WTC11 (cell line): Measurements from ENCODE around the gene CLIP3. TPM values are rescaled to one million over a fixed set of nuclear protein-coding genes. Genes with fewer than 3 reads are reported as not detected.
"Not testable (repeated sequence)": the region's sequence is repeated elsewhere in the genome, so short reads cannot be mapped to it uniquely, and the experiment has no call there.

ENCODE experiments used
- ATAC-seq: fragments of 200-7000 bp; cut with Tn5 transposase; 2 replicates; pipeline ENCODE4 v1.10.0; 2021; ENCODE audit warnings: mild to moderate bottlenecking, moderate library complexity
- CTCF ChIA-PET: fragments of 300-600 bp; sonication (Branson Sonifier 250); formaldehyde crosslinking; loops from one replicate; lab custom pipeline; 2021; ENCODE audit warnings: antibody characterized with exemption; lab: Charles Lee
- POLR2A ChIA-PET: fragments of 350-600 bp; sonication (Branson Sonifier 250); formaldehyde crosslinking; loops from one replicate; lab custom pipeline; 2021; ENCODE audit warnings: antibody characterized with exemption; lab: Charles Lee
- DNase-seq: peaks from one replicate; pipeline ENCODE4 v3.0.0; 2021; ENCODE audit warnings: low spot score
- H3K27ac Mint-ChIP-seq: 2 replicates; pipeline ENCODE4 v1.8.0; 2021; ENCODE audit warnings: mixed read lengths
- H3K27me3 Mint-ChIP-seq: 2 replicates; pipeline ENCODE4 v1.8.0; 2021; ENCODE audit warnings: low read depth, mild to moderate bottlenecking, moderate library complexity, mixed read lengths
- H3K36me3 Mint-ChIP-seq: 2 replicates; pipeline ENCODE4 v1.8.0; 2021; ENCODE audit warnings: mixed read lengths
- H3K4me1 Mint-ChIP-seq: 2 replicates; pipeline ENCODE4 v1.8.0; 2022; ENCODE audit warnings: mixed read lengths
- H3K4me3 Mint-ChIP-seq: 2 replicates; pipeline ENCODE4 v1.8.0; 2021; ENCODE audit warnings: mild to moderate bottlenecking, moderate library complexity, mixed read lengths
- H3K9me3 Mint-ChIP-seq: 2 replicates; pipeline ENCODE4 v1.8.0; 2021; ENCODE audit warnings: mixed read lengths
- ARID4B ChIP-seq: sonication (generic); formaldehyde crosslinking; IDR thresholded peaks from 2 replicates; pipeline ENCODE4 v1.8.0; 2023; ENCODE audit warnings: missing genetic modification reagents, mild to moderate bottlenecking, borderline replicate concordance
- CREM ChIP-seq: sonication (generic); formaldehyde crosslinking; IDR thresholded peaks from 2 replicates; pipeline ENCODE4 v1.8.1; 2022; ENCODE audit warnings: mild to moderate bottlenecking, missing genetic modification reagents, moderate library complexity
- ELF4 ChIP-seq: sonication (generic); formaldehyde crosslinking; IDR thresholded peaks from 2 replicates; pipeline ENCODE4 v1.8.1; 2022; ENCODE audit warnings: low read depth, mild to moderate bottlenecking, moderate library complexity, missing genetic modification reagents
- ESRRA ChIP-seq: sonication (generic); formaldehyde crosslinking; IDR thresholded peaks from 2 replicates; pipeline ENCODE4 v1.8.1; 2022; ENCODE audit warnings: mild to moderate bottlenecking, missing genetic modification reagents, borderline replicate concordance
- ETV6 ChIP-seq: sonication (generic); formaldehyde crosslinking; IDR thresholded peaks from 2 replicates; pipeline ENCODE4 v1.8.1; 2022; ENCODE audit warnings: mild to moderate bottlenecking, missing genetic modification reagents
- GRHL2 ChIP-seq: fragments of 250-450 bp; sonication (Bioruptor Pico); IDR thresholded peaks from 2 replicates; pipeline ENCODE4 v1.8.0; 2022; ENCODE audit warnings: mild to moderate bottlenecking, moderate library complexity; ENCODE audit not compliant: insufficient replicate concordance, severe bottlenecking
- JUN ChIP-seq: sonication (generic); formaldehyde crosslinking; IDR thresholded peaks from 2 replicates; pipeline ENCODE4 v1.8.0; 2023; ENCODE audit warnings: mild to moderate bottlenecking, missing genetic modification reagents
- NFATC4 ChIP-seq: fragments of 250-450 bp; sonication (Bioruptor Pico); IDR thresholded peaks from 2 replicates; pipeline ENCODE4 v1.9.0; 2021; ENCODE audit warnings: mild to moderate bottlenecking
- PRRX2 ChIP-seq: fragments of 250-450 bp; sonication (Bioruptor Pico); IDR thresholded peaks from 2 replicates; pipeline ENCODE4 v1.8.0; 2021; ENCODE audit warnings: mild to moderate bottlenecking
- SP1 ChIP-seq: sonication (generic); formaldehyde crosslinking; conservative IDR thresholded peaks from 2 replicates; pipeline ENCODE4 v1.8.1; 2022; ENCODE audit warnings: missing genetic modification reagents
- ZBTB21 ChIP-seq: sonication (generic); formaldehyde crosslinking; IDR thresholded peaks from 2 replicates; pipeline ENCODE4 v1.8.1; 2023; ENCODE audit warnings: mild to moderate bottlenecking, missing genetic modification reagents, borderline replicate concordance
- ZNF138 ChIP-seq: sonication (generic); formaldehyde crosslinking; conservative IDR thresholded peaks from 2 replicates; pipeline ENCODE4 v1.8.1; 2022; ENCODE audit warnings: mild to moderate bottlenecking, moderate library complexity, missing genetic modification reagents
- ZNF263 ChIP-seq: sonication (generic); formaldehyde crosslinking; IDR thresholded peaks from 2 replicates; pipeline ENCODE4 v1.8.1; 2022; ENCODE audit warnings: low read depth, mild to moderate bottlenecking, moderate library complexity, missing genetic modification reagents
- ZNF532 ChIP-seq: fragments of 250-450 bp; sonication (Bioruptor Pico); IDR thresholded peaks from 2 replicates; pipeline ENCODE4 v1.9.0; 2021; ENCODE audit warnings: mild to moderate bottlenecking, borderline replicate concordance
- total RNA-seq: library from RNA; stranded (reverse); gene quantifications from 3 replicates; pipeline ENCODE4 v1.2.3, GENCODE V29; 2021
- TF ChIP-seq, protein P1 (sequence below): sonication (generic); formaldehyde crosslinking; IDR thresholded peaks from 2 replicates; pipeline ENCODE4 v1.8.0; 2023; ENCODE audit warnings: mild to moderate bottlenecking, missing genetic modification reagents

Gene CLIP3
- total RNA-seq, 1 experiment from 2014 or later: 16.2 TPM

- TF ChIP-seq NFATC4 (CRISPR knock-in tag) (no peak), ELF4 (CRISPR knock-in tag) (no peak), ZBTB21 (CRISPR knock-in tag) (no peak), JUN (CRISPR knock-in tag) (no peak), PRRX2 (CRISPR knock-in tag) (no peak), ETV6 (CRISPR knock-in tag) (no peak), GRHL2 (no peak)
- TF ChIP-seq, all 79 proteins: peak for 0
Measured at GRCh38 chr19:36043952-36044351, 11.3 kb upstream of the CLIP3 start (continued).

GRCh38 chr19:36041831-36042230 is 9.2 kb upstream of the CLIP3 start:
- no peak overlapping the region for H3K27ac Mint-ChIP-seq
- CTCF ChIA-PET: interaction anchor here (0.7 to 1.4 kb wide), 5 partner anchors 10 to 189 kb away, joined by 4 to 11 read pairs (median 7); partner anchors contain the start of genes SYNE4 and THAP8
- no peaks in the 10 kb centered on the region for H3K36me3 Mint-ChIP-seq
- no peaks in the 10 kb centered on the region for H3K27me3 Mint-ChIP-seq
- no peaks in the 10 kb centered on the region for H3K9me3 Mint-ChIP-seq
- TF ChIP-seq, protein P1, sequence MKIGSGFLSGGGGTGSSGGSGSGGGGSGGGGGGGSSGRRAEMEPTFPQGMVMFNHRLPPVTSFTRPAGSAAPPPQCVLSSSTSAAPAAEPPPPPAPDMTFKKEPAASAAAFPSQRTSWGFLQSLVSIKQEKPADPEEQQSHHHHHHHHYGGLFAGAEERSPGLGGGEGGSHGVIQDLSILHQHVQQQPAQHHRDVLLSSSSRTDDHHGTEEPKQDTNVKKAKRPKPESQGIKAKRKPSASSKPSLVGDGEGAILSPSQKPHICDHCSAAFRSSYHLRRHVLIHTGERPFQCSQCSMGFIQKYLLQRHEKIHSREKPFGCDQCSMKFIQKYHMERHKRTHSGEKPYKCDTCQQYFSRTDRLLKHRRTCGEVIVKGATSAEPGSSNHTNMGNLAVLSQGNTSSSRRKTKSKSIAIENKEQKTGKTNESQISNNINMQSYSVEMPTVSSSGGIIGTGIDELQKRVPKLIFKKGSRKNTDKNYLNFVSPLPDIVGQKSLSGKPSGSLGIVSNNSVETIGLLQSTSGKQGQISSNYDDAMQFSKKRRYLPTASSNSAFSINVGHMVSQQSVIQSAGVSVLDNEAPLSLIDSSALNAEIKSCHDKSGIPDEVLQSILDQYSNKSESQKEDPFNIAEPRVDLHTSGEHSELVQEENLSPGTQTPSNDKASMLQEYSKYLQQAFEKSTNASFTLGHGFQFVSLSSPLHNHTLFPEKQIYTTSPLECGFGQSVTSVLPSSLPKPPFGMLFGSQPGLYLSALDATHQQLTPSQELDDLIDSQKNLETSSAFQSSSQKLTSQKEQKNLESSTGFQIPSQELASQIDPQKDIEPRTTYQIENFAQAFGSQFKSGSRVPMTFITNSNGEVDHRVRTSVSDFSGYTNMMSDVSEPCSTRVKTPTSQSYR (CRISPR knock-in tag): no peak
- TF ChIP-seq ZBTB21 (CRISPR knock-in tag): no peak
- TF ChIP-seq ZNF532 (CRISPR knock-in tag): no peak
- no peak for TF ChIP-seq CREM
- TF ChIP-seq ZNF138 (CRISPR knock-in tag): no peak
- TF ChIP-seq ESRRA (CRISPR knock-in tag): no peak
- no peak for TF ChIP-seq PRRX2 (CRISPR knock-in tag)
- no peak for TF ChIP-seq ZNF263
- no peak for TF ChIP-seq SP1 (CRISPR knock-in tag)
- TF ChIP-seq ARID4B (CRISPR knock-in tag): no peak
- no peak for TF ChIP-seq ELF4 (CRISPR knock-in tag)
- peaks cover 12% of the 10 kb centered on the region for H3K4me1 Mint-ChIP-seq
- peak; percentile 46 for ATAC-seq
- POLR2A ChIA-PET: interaction anchor here (1.1 kb wide), 1 partner anchor 12 kb away, joined by 4 read pairs; the partner anchor contains the start of gene THAP8
- DNase-seq: no peak
- no peak overlapping the region for H3K4me3 Mint-ChIP-seq

- not testable (repeated sequence) for ATAC-seq, H3K27me3 Mint-ChIP-seq, DNase-seq, H3K36me3 Mint-ChIP-seq, H3K9me3 Mint-ChIP-seq, H3K4me3 Mint-ChIP-seq
- H3K27ac Mint-ChIP-seq: peak overlapping the region; percentile 12; the same call in 1 of the 2 replicates
- POLR2A ChIA-PET: interaction anchor here (0.7 to 1.1 kb wide), 2 partner anchors 13 to 14 kb away, joined by 4 read pairs; partner anchors contain the start of gene THAP8
- CTCF ChIA-PET: interaction anchor here (0.6 to 1.1 kb wide), 2 partner anchors 10 to 126 kb away, joined by 3 to 11 read pairs; no protein-coding TSS in a partner anchor
- peaks cover 12% of the 10 kb centered on the region for H3K4me1 Mint-ChIP-seq
Measured at GRCh38 chr19:36041092-36041491, 8.4 kb upstream of the CLIP3 start.
